GM21576 (cell line): ENCODE data around the gene WASHC3.

Source experiments
- ATAC-seq: cut with Tn5 transposase; IDR thresholded peaks from one replicate; pipeline ENCODE4 v1.9.1; 2021; ENCODE audit warnings: mild to moderate bottlenecking, moderate library complexity; ENCODE audit not compliant: unreplicated experiment

Gene WASHC3

GRCh38 chr12:101982307-101982706, 79.5 kb downstream of the WASHC3 start:
- no peak for ATAC-seq

GRCh38 chr12:101981868-101982267, 79.9 kb downstream of the WASHC3 start:
- ATAC-seq, result no peak

GRCh38 chr12:101968770-101969169, 93.0 kb downstream of the WASHC3 start:
- ATAC-seq, result no peak

- no peak for ATAC-seq
Measured at GRCh38 chr12:101967506-101967905, 94.3 kb downstream of the WASHC3 start.

- no peak for ATAC-seq
Measured at GRCh38 chr12:101966496-101966895, 95.3 kb downstream of the WASHC3 start.

- ATAC-seq, result no peak
Measured at GRCh38 chr12:101963697-101964096, 98.1 kb downstream of the WASHC3 start.
